Peyer's patch (tissue), 4 donors: ENCODE results near the gene TMEM169.

Experiments used
- POLR2A ChIP-seq, 2 donors: fragments of 450-650 bp; IDR thresholded peaks; one replicate each; pipeline ENCODE4 v1.5.1; 2017; ENCODE audit warnings: antibody characterized with exemption in 2 of 2, mild to moderate bottlenecking in 2 of 2, moderate library complexity in 2 of 2
- TF ChIP-seq, protein P1 (sequence below), 6 experiments: fragments of 450-650 bp in 4 of 6; fragments of 200-600 bp in 2 of 6; sonication (generic) in 1 of 6; IDR thresholded peaks; one replicate each; pipeline ENCODE4 v1.5.1; 2017 to 2019; ENCODE audit warnings: antibody characterized with exemption in 6 of 6, mild to moderate bottlenecking in 3 of 6, moderate library complexity in 1 of 6

GRCh38 chr2:216132585-216132984 is 50.9 kb downstream of the TMEM169 start:
- TF ChIP-seq, protein P1, sequence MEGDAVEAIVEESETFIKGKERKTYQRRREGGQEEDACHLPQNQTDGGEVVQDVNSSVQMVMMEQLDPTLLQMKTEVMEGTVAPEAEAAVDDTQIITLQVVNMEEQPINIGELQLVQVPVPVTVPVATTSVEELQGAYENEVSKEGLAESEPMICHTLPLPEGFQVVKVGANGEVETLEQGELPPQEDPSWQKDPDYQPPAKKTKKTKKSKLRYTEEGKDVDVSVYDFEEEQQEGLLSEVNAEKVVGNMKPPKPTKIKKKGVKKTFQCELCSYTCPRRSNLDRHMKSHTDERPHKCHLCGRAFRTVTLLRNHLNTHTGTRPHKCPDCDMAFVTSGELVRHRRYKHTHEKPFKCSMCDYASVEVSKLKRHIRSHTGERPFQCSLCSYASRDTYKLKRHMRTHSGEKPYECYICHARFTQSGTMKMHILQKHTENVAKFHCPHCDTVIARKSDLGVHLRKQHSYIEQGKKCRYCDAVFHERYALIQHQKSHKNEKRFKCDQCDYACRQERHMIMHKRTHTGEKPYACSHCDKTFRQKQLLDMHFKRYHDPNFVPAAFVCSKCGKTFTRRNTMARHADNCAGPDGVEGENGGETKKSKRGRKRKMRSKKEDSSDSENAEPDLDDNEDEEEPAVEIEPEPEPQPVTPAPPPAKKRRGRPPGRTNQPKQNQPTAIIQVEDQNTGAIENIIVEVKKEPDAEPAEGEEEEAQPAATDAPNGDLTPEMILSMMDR (IDR thresholded peaks at IDR 0.05) = no peak
- no peak for TF ChIP-seq POLR2A (IDR thresholded peaks at IDR 0.05)
